CD4-positive, alpha-beta T cell treated with Interleukin-17A for 1 hour (primary cell): ENCODE results near the gene TNFRSF1A.

Experiments used
- DNase-seq: peaks from one replicate; pipeline ENCODE4 v3.0.0-alpha.2; 2020

TNFRSF1A gene

GRCh38 chr12:6336889-6337853, 4.7 kb downstream of the TNFRSF1A start:
- peak; percentile 79 for DNase-seq

GRCh38 chr12:6336079-6336888, 5.6 kb downstream of the TNFRSF1A start:
- peak; percentile 51 for DNase-seq

GRCh38 chr12:6335451-6336078, 6.3 kb downstream of the TNFRSF1A start:
- DNase-seq: peak; percentile 87

GRCh38 chr12:6334940-6335450, 6.9 kb downstream of the TNFRSF1A start:
- DNase-seq: no peak

- DNase-seq: no peak
Observed at GRCh38 chr12:6334359-6334758, 7.5 kb downstream of the TNFRSF1A start.

- DNase-seq: no peak
Observed at GRCh38 chr12:6333566-6333965, 8.3 kb downstream of the TNFRSF1A start.

GRCh38 chr12:6333029-6333428, 8.8 kb downstream of the TNFRSF1A start:
- DNase-seq: peak; percentile 45

GRCh38 chr12:6332459-6332858, 9.4 kb downstream of the TNFRSF1A start:
- DNase-seq: no peak

- DNase-seq: no peak
Observed at GRCh38 chr12:6330999-6331714, 10.7 kb downstream of the TNFRSF1A start.

GRCh38 chr12:6330192-6330591, 11.7 kb downstream of the TNFRSF1A start:
- no peak for DNase-seq

GRCh38 chr12:6329703-6330064, 12.2 kb downstream of the TNFRSF1A start:
- DNase-seq: no peak

GRCh38 chr12:6328945-6329702, 12.8 kb downstream of the TNFRSF1A start:
- DNase-seq: no peak

- no peak for DNase-seq
Observed at GRCh38 chr12:6328045-6328779, 13.7 kb downstream of the TNFRSF1A start.

- no peak for DNase-seq
Observed at GRCh38 chr12:6327229-6328041, 14.4 kb downstream of the TNFRSF1A start.

GRCh38 chr12:6326316-6327228, 15.3 kb downstream of the TNFRSF1A start:
- DNase-seq: peak; percentile 36

GRCh38 chr12:6324936-6325750, 16.7 kb downstream of the TNFRSF1A start:
- no peak for DNase-seq

- no peak for DNase-seq
Observed at GRCh38 chr12:6323995-6324711, 17.7 kb downstream of the TNFRSF1A start.
